GM13977 (cell line): ENCODE measurements around the gene IPO5.

Experiments used
- DNase-seq: peaks from one replicate; pipeline ENCODE4 v3.0.0; 2012; ENCODE audit warnings: low spot score
- in situ Hi-C: fragments of 300-500 bp; cut with MboI; formaldehyde crosslinking; loops from one replicate; pipeline ENCODE4 v1.12.0; 2022; ENCODE audit warnings: low sequenced_read_pairs, low pct_unique_long_range_greater_than_20kb, mixed read lengths, inconsistent platforms; ENCODE audit not compliant: unreplicated experiment
- TF ChIP-seq, protein P1 (sequence below): IDR thresholded peaks from 2 replicates; pipeline ENCODE4 v1.5.1; 2012; ENCODE audit warnings: mild to moderate bottlenecking, control low read depth; ENCODE audit not compliant: insufficient read depth; ENCODE audit errors: extremely low read depth, missing control alignments

Gene IPO5

DNA sequence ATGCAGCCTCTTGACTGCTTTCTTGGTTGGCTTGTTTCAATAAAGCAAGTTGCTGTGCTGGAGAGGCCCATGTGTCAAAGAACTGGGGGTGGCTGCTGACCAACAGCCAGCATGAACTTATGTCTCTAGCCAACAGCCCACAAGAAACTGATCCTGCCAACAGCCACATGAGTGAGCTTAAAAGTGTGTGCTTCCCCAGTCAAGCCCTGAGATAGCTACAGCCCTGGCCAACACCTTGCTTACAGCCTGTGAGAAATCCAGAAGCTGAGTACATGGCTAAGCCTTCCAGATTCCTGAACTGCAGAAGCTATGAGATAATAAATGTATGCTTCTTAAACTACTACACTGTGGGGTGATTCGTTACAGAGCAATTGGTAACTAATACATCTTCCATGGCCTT, 38.9 kb upstream of the IPO5 start:
- in situ Hi-C loops = no loop called here
- TF ChIP-seq, protein P1, sequence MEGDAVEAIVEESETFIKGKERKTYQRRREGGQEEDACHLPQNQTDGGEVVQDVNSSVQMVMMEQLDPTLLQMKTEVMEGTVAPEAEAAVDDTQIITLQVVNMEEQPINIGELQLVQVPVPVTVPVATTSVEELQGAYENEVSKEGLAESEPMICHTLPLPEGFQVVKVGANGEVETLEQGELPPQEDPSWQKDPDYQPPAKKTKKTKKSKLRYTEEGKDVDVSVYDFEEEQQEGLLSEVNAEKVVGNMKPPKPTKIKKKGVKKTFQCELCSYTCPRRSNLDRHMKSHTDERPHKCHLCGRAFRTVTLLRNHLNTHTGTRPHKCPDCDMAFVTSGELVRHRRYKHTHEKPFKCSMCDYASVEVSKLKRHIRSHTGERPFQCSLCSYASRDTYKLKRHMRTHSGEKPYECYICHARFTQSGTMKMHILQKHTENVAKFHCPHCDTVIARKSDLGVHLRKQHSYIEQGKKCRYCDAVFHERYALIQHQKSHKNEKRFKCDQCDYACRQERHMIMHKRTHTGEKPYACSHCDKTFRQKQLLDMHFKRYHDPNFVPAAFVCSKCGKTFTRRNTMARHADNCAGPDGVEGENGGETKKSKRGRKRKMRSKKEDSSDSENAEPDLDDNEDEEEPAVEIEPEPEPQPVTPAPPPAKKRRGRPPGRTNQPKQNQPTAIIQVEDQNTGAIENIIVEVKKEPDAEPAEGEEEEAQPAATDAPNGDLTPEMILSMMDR = no peak
- no peak for DNase-seq

DNA sequence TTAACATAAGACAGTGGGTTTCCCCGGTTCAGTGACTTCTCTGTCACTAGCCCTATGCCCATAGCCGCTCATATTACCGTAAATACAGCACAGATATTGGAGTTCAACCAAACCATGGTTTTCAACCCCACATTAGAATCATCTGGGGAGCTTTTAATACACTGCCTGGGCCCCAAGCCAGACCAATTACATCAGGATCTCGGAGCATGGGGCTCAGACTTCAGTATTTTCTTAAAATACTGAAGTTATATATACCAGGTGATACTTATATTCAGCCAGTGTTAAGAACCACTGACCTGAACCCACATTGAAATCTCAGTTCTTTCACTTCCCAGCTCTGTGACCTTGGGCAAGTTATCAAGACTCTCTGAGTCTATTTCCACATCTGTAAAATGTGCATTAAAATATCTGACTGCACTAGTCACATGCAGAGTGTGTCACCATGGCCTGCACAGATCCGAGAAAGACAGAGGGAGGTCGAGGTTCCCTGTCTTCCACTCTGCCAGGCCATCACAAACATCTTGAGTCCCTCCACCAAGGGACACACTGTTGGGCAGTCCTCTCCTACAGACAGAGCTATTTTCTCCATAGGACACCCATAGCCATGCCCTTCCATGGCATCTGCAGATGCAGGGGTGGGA, 32.2 kb upstream of the IPO5 start:
- no peak for DNase-seq

DNA sequence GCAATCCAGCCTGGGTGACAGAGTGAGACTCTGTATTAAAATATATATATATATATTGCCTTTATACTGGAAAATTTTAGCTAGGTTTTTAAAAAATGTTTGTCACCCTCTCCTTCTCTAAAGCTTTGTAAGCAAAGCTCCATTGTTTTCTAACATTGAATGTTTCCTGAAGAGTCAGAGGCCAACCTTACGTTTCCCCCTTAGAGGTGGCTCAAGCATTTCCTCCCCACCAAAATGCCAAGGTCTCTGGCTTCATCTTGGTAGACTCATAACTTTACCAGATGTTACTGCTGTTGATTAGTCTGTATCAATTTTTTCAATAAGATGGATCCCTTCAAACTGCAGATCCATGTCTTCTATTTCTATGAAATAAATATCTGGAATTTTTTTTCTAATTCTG, 25.2 kb upstream of the IPO5 start:
- in situ Hi-C loops = no loop called here
- no peak for DNase-seq

More for the DNA sequence above, 32.2 kb upstream of the IPO5 start:
- in situ Hi-C loops = no loop called here
- TF ChIP-seq, protein P1 = no peak

DNA sequence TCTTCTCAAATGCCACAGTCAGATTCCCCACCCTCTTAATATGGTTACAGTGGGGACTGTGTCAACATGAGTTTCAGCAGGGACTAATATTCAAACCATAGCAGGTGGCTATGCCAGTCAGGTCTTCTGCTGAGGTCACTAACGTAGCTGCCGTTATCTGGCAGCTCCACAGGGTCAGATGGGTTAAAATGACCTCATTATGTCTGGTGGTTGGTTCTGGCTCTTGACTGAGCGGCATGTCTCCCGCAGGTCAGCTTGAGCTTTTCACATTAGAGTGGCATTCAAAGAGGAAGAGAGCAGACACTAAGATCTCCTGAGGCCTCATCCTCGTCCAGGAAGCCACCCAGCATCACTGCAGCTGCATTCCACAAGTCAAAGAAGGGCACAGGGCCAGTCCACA, 21.4 kb upstream of the IPO5 start:
- DNase-seq = no peak
- TF ChIP-seq, protein P1 = no peak
- in situ Hi-C loops = no loop called here

More for the DNA sequence above, 25.2 kb upstream of the IPO5 start:
- TF ChIP-seq, protein P1 = no peak

DNA sequence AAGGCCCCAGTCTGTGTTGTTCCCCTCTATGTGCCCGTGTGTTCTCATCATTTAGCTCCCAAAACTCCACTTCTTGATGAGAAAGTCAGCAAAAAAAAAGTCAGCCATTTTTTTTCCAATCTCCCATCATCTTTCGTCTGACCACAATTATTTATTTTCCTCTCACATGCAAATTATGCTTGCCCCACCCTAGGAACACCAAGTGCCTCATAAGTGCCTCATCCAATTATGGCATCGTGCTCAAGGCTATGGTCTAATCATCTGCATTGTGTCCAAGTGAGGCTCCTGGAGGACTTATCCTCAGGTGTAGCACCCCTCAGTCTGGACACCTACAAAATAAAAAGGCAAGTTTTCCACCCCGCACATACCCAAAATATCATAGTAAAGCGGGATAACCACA, 20.8 kb upstream of the IPO5 start:
- in situ Hi-C loops = no loop called here
- TF ChIP-seq, protein P1 = no peak

DNA sequence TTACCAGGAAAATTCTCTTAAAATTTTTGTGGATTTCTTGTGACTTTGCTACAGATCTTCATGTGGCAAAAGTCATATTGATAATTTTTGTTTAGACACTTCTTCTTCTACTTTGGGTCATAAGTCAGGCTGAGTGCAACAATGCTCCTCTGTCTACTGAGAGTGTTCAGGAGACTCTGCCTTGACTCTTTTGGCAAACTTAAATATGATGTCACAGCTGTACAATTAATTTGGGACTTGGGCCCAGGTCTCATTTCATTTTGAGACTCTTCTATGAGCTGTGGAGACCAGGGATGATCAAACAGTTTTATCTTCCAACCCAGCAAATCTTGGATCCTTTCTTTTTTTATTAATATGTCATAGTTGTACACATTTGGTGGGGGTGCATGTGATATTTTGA, 19.7 kb upstream of the IPO5 start:
- in situ Hi-C loops = no loop called here
- DNase-seq = no peak
- TF ChIP-seq, protein P1 = no peak

More for the DNA sequence above, 20.8 kb upstream of the IPO5 start:
- no peak for DNase-seq

DNA sequence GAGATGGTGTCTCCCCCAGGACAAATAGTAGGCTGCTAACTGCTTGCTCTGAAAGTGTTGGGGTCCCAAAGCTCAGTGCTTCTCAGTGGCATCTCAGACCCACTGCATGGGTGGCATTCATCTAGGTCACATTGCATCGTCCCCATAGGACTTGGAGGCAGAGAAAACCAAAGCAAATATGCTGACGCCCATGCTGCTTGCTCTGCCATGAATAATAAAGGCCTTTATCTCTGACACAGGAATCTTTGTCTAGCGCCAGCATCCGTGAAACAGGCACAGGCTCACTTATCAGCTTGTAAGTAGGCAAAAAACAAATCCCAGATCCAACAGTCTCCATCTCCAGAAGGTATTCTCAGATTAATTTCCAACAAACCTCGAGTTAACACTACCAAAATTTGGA, 18.9 kb upstream of the IPO5 start:
- DNase-seq = no peak
- TF ChIP-seq, protein P1 = no peak
- in situ Hi-C loops = no loop called here
